Measurements from ENCODE around the gene NFAT5. TPM values are rescaled to one million over a fixed set of nuclear protein-coding genes. Genes with fewer than 3 reads are reported as not detected.
A peak's percentile ranks its signal among the peaks of the same experiment; 100 is the strongest.

Gene NFAT5
- total and polyA plus RNA-seq, 9 of the 15 experiments (the other 6 are each of a cell fraction or from before 2014, with no cell fraction given): 0.78 to 20.5 (median 12.4) TPM

DNA sequence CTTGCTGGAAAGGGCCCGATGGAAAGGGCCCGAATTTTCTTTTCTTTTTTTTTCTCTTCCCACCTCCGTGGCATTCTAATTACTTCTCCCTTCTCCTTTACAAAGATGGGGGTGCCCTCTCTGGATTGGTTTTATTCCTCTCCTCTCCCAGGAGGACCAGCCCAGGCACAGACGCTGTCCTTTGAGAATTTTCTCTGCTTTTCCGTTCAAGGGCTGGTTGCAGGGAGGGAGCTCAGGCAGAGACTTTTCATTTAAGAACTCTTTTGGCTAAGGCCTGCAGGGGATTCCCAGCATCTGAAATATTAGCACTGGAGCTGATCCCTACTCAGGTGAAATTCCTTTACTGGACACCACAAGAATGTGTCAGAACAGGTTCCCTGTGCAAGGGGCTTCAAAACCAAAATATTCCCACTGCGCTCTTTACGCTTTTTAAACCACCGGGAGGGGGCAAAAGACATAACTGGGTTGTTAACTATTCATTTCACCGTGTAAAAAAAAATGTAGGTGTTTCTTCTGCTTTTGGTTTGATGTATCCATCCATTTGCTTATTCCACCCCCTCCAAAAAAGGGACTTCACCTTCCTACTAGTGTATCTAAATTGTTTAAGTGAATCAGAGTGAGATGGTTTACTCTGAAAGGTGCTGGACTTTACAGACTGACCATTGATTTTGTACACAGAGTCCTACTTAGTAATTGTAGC is 1.4 kb downstream of the NFAT5 start (continued):
- TF ChIP-seq, protein P1, sequence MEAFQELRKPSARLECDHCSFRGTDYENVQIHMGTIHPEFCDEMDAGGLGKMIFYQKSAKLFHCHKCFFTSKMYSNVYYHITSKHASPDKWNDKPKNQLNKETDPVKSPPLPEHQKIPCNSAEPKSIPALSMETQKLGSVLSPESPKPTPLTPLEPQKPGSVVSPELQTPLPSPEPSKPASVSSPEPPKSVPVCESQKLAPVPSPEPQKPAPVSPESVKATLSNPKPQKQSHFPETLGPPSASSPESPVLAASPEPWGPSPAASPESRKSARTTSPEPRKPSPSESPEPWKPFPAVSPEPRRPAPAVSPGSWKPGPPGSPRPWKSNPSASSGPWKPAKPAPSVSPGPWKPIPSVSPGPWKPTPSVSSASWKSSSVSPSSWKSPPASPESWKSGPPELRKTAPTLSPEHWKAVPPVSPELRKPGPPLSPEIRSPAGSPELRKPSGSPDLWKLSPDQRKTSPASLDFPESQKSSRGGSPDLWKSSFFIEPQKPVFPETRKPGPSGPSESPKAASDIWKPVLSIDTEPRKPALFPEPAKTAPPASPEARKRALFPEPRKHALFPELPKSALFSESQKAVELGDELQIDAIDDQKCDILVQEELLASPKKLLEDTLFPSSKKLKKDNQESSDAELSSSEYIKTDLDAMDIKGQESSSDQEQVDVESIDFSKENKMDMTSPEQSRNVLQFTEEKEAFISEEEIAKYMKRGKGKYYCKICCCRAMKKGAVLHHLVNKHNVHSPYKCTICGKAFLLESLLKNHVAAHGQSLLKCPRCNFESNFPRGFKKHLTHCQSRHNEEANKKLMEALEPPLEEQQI (IDR thresholded peaks at IDR 0.05): no peak
- no peak for TF ChIP-seq ZNF436 (CRISPR knock-in tag; IDR thresholded peaks at IDR 0.05)
- no peak for TF ChIP-seq ETV6 (IDR thresholded peaks at IDR 0.05; ENCODE audit: borderline replicate concordance in 1 of 2, low read depth in 2 of 2, low read length in 1 of 2)
- TF ChIP-seq ETV6 (CRISPR knock-in tag; IDR thresholded peaks at IDR 0.05; ENCODE audit: borderline replicate concordance): no peak
- no peak for TF ChIP-seq PTTG1 (tag; IDR thresholded peaks at IDR 0.05; ENCODE audit: low read depth)
- TF ChIP-seq SMARCA4 (IDR thresholded peaks at IDR 0.05): no peak
- TF ChIP-seq POLR2A (conservative IDR thresholded peaks at IDR 0.05): no peak
- TF ChIP-seq, protein P2, sequence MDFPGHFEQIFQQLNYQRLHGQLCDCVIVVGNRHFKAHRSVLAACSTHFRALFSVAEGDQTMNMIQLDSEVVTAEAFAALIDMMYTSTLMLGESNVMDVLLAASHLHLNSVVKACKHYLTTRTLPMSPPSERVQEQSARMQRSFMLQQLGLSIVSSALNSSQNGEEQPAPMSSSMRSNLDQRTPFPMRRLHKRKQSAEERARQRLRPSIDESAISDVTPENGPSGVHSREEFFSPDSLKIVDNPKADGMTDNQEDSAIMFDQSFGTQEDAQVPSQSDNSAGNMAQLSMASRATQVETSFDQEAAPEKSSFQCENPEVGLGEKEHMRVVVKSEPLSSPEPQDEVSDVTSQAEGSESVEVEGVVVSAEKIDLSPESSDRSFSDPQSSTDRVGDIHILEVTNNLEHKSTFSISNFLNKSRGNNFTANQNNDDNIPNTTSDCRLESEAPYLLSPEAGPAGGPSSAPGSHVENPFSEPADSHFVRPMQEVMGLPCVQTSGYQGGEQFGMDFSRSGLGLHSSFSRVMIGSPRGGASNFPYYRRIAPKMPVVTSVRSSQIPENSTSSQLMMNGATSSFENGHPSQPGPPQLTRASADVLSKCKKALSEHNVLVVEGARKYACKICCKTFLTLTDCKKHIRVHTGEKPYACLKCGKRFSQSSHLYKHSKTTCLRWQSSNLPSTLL (IDR thresholded peaks at IDR 0.05): no peak
- TF ChIP-seq BCOR (IDR thresholded peaks at IDR 0.05): 0 out of 2 replicates have a peak, but pooled peaks have one; percentile 7
- TF ChIP-seq RBM14 (IDR thresholded peaks at IDR 0.05; ENCODE audit: borderline replicate concordance, insufficient read depth, low read depth, low read length): no peak
- peak; percentile 16 for TF ChIP-seq RBBP5 (IDR thresholded peaks at IDR 0.05; ENCODE audit: borderline replicate concordance, insufficient read depth, low read length, poor library complexity, severe bottlenecking)
- no peak for TF ChIP-seq CEBPG (CRISPR knock-in tag; IDR thresholded peaks at IDR 0.05)
- TF ChIP-seq CEBPG (tag; conservative IDR thresholded peaks at IDR 0.05 in 1 of 2, IDR thresholded peaks at IDR 0.05 in 1 of 2): no peak
- TF ChIP-seq GATAD2B (IDR thresholded peaks at IDR 0.05; ENCODE audit: borderline replicate concordance): no peak
- TF ChIP-seq, protein P3, sequence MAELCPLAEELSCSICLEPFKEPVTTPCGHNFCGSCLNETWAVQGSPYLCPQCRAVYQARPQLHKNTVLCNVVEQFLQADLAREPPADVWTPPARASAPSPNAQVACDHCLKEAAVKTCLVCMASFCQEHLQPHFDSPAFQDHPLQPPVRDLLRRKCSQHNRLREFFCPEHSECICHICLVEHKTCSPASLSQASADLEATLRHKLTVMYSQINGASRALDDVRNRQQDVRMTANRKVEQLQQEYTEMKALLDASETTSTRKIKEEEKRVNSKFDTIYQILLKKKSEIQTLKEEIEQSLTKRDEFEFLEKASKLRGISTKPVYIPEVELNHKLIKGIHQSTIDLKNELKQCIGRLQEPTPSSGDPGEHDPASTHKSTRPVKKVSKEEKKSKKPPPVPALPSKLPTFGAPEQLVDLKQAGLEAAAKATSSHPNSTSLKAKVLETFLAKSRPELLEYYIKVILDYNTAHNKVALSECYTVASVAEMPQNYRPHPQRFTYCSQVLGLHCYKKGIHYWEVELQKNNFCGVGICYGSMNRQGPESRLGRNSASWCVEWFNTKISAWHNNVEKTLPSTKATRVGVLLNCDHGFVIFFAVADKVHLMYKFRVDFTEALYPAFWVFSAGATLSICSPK (IDR thresholded peaks at IDR 0.05; ENCODE audit: borderline replicate concordance): 0 out of 2 replicates have a peak, but pooled peaks have one; percentile 18
- no peak for TF ChIP-seq PTRF (tag; IDR thresholded peaks at IDR 0.05)
- peak; percentile 22; the same call in 1 of the 2 replicates for TF ChIP-seq ZNF384 (IDR thresholded peaks at IDR 0.05; ENCODE audit: low read depth, low read length)
- no peak for TF ChIP-seq ZBTB8A (IDR thresholded peaks at IDR 0.05; ENCODE audit: partially characterized antibody)
- TF ChIP-seq ZNF134 (CRISPR knock-in tag; conservative IDR thresholded peaks at IDR 0.05): no peak
- TF ChIP-seq ZNF586 (CRISPR knock-in tag; conservative IDR thresholded peaks at IDR 0.05): no peak
- TF ChIP-seq, protein P4, sequence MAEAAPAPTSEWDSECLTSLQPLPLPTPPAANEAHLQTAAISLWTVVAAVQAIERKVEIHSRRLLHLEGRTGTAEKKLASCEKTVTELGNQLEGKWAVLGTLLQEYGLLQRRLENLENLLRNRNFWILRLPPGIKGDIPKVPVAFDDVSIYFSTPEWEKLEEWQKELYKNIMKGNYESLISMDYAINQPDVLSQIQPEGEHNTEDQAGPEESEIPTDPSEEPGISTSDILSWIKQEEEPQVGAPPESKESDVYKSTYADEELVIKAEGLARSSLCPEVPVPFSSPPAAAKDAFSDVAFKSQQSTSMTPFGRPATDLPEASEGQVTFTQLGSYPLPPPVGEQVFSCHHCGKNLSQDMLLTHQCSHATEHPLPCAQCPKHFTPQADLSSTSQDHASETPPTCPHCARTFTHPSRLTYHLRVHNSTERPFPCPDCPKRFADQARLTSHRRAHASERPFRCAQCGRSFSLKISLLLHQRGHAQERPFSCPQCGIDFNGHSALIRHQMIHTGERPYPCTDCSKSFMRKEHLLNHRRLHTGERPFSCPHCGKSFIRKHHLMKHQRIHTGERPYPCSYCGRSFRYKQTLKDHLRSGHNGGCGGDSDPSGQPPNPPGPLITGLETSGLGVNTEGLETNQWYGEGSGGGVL (CRISPR knock-in tag; IDR thresholded peaks at IDR 0.05): no peak

Data from K562 (cell line).